NCI-H2029 treated with DMSO at 0.1 percent for 48 hours (cell line): ENCODE data around the gene C1QL4.
"Not testable (repeated sequence)": the region's sequence is repeated elsewhere in the genome, so short reads cannot be mapped to it uniquely, and the experiment has no call there.

Experiments used
- DNase-seq: peaks from one replicate; lab custom pipeline; 2025; lab: John Stamatoyannopoulos, UW

C1QL4 gene

GRCh38 chr12:49336645-49337584, at the start of gene C1QL4:
TSS of gene C1QL4 (minus strand) at chr12:49337188. CDS start at chr12:49336477, 711 bp downstream.
- DNase-seq, result no peak

GRCh38 chr12:49380184-49380583, 43.2 kb upstream of the C1QL4 start:
- not testable (repeated sequence) for DNase-seq

- DNase-seq, result no peak
Observed at GRCh38 chr12:49377386-49377785, 40.4 kb upstream of the C1QL4 start.

- DNase-seq, result peak; percentile 22
Observed at GRCh38 chr12:49375406-49375805, 38.4 kb upstream of the C1QL4 start.

- no peak for DNase-seq
Observed at GRCh38 chr12:49370539-49370938, 33.6 kb upstream of the C1QL4 start.

- peak; percentile 49 for DNase-seq
Observed at GRCh38 chr12:49369411-49370145, 32.6 kb upstream of the C1QL4 start.

GRCh38 chr12:49368240-49368600, 31.2 kb upstream of the C1QL4 start:
- no peak for DNase-seq

- peak; percentile 79 for DNase-seq
Observed at GRCh38 chr12:49367381-49368239, 30.6 kb upstream of the C1QL4 start, which contains the start of gene SPATS2. TSS of gene SPATS2 (plus strand) at chr12:49367462. CDS start at chr12:49461013, 93,551 bp downstream.

- DNase-seq, result peak; percentile 79
Observed at GRCh38 chr12:49366652-49367380, 29.8 kb upstream of the C1QL4 start.

- DNase-seq, result no peak
Observed at GRCh38 chr12:49366096-49366651, 29.2 kb upstream of the C1QL4 start.

GRCh38 chr12:49365542-49365941, 28.6 kb upstream of the C1QL4 start:
- no peak for DNase-seq

GRCh38 chr12:49364989-49365388, 28.0 kb upstream of the C1QL4 start:
- no peak for DNase-seq

GRCh38 chr12:49362077-49362476, 25.1 kb upstream of the C1QL4 start:
- DNase-seq, result no peak

GRCh38 chr12:49359671-49360070, 22.7 kb upstream of the C1QL4 start:
- no peak for DNase-seq

GRCh38 chr12:49358483-49359141, 21.6 kb upstream of the C1QL4 start:
- DNase-seq, result peak; percentile 78

- DNase-seq, result no peak
Observed at GRCh38 chr12:49357103-49357678, 20.2 kb upstream of the C1QL4 start.

GRCh38 chr12:49355913-49356312, 18.9 kb upstream of the C1QL4 start:
- no peak for DNase-seq

GRCh38 chr12:49352351-49352750, 15.4 kb upstream of the C1QL4 start:
- DNase-seq, result no peak

- DNase-seq, result no peak
Observed at GRCh38 chr12:49349266-49349665, 12.3 kb upstream of the C1QL4 start.

GRCh38 chr12:49348781-49349180, 11.8 kb upstream of the C1QL4 start:
- no peak for DNase-seq
